ENCODE results near the gene FREY1.
A peak's percentile ranks its signal among the peaks of the same experiment; 100 is the strongest.
"Not testable (repeated sequence)": the region's sequence is repeated elsewhere in the genome, so short reads cannot be mapped to it uniquely, and the experiment has no call there.

The FREY1 gene

DNA sequence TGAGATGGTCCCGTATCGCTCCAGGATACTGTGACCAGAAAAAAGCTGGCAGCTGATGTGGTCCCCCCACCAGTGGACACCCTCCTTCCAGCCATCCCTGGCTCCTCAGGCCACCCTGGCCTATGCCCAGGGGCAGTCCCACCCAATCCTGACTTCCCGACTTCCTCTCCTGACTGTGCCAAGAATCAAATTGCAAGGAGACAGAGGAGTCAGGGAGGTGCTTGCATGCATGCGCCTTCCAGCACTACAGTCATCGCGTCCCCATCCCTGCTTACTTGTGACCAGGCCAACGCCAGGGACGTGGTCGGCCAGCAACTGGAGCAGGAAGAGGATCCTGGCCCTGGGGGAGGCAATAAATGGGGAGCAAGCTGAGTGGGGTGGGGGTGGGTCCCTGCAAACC, 3.6 kb upstream of the FREY1 start:
- no peak for DNase-seq

GRCh38 chr11:45909594-45910475, 2.8 kb upstream of the FREY1 start:
- DNase-seq, result no peak

GRCh38 chr11:45907911-45908370, 870 bp upstream of the FREY1 start:
- no peak for DNase-seq

- no peak for DNase-seq
These were observed 882 bp downstream of the FREY1 start for GRCh38 chr11:45906096-45906682.

DNA sequence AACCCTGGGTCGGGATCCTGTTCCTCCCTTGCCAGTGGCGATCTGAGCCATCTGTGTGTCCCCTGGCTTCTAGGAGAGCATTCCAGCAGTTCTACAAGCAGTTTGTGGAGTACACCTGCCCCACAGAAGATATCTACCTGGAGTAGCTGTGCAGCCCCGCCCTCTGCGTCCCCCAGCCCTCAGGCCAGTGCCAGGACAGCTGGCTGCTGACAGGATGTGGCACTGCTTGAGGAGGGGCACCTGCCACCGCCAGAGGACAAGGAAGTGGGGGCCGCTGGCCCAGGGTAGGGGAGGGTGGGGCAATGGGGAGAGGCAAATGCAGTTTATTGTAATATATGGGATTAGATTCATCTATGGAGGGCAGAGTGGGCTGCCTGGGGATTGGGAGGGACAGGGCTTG, 1.5 kb downstream of the FREY1 start:
- not testable (repeated sequence) for DNase-seq

DNA sequence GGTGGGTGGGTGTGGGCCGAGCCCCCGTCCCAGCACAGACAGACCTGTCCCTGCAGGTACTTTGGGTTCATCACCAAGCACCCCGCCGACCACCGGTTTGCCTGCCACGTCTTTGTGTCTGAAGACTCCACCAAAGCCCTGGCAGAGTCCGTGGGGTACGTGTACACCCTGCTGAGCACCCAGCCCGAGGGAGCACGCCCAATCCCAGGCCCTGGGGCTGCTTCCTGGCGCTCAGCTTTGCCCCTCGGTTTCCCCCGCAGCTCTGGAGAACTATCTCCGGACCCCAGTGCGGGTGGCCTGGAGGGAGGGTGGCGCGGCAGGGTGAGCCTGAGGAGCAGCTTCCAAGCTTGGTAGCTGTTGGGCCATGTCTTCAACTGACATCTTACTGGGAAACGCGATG, 2.0 kb downstream of the FREY1 start:
- DNase-seq, result no peak

DNA sequence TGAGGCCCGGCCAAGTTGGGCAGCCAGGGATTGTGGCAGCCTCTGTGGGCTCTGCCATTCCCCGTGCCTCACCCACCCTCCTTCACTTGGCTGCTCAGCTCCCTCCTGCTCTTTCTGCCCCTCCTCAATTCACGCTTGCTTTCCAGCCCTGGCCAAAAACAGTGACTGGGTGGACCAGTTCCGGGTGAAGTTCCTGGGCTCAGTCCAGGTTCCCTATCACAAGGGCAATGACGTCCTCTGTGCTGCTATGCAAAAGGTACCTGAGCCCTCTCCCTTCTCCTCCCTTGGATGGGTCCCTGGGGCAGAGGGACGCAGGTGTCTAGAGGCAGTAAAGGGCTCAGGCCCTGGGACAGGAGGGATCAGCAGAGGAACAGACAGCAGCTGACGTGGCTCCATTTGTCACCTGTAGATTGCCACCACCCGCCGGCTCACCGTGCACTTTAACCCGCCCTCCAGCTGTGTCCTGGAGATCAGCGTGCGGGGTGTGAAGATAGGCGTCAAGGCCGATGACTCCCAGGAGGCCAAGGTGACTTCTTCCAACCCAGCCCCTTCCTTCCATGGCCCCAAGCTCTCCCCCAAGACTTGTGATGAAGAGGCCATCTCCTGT, 2.7 kb downstream of the FREY1 start:
- no peak for DNase-seq

GRCh38 chr11:45902452-45903380, 4.4 kb downstream of the FREY1 start:
- no peak for DNase-seq

DNA sequence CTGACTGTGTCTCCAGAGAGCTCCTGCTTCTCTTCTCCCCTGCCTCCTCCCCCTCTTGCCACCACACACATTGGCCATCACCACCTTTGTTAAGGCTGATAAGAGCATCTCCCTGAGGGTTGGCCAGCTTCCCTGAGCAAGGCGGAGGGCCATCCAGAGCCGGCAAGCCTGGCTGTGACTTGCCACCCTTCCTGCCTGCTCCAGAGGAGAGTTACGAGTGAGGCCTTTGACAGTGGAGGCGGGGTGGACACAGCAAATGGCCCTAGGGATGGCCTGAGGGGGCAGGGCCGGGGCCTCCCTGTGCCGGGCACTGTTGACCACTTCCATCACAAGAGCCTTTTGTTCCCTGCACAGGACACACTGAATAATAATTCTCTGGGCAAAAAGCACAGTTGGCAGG, 5.4 kb downstream of the FREY1 start:
- no peak for DNase-seq

GRCh38 chr11:45900916-45901617, 6.0 kb downstream of the FREY1 start:
- DNase-seq, result no peak

- DNase-seq, result not testable (repeated sequence)
These were observed 6.8 kb downstream of the FREY1 start for GRCh38 chr11:45900175-45900800.

DNA sequence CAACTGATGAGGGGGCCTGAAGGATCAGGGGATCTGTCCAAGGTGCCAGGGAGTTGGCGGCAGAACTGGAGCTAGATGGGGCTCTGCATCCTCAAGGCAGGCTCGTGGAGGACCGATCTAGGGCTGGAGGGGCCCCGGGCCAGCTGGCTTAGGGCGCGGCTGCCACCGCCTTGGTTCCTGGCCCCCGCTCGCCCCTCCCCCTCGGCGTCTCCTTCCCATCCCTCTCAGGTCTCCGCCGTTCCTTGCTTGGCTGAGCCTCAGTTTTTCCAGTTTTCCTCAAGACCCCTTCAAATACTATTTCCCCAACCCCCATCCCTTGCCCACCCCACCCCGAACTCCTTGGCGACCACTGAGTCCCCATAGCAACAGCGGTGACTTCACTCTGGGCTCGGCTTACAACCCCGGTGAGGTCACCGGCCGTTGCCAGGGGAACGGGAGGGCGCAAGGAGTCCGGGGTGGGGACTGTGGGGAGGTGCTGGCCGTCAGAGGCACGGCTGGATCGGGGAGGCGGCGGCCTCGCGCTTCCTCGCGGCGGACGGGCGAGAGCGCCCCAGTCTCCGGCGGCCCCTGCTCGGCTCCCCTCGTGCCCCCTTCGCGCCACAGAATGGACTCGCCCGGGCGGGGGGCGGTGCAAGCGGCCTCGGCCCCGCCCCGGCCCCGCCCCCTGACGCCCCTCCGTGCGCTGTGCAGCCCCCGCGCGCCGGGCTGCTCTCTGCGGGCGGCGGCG, 7.5 kb downstream of the FREY1 start:
- DNase-seq, result peak; percentile 55

- no peak for DNase-seq
These were observed 8.0 kb downstream of the FREY1 start for GRCh38 chr11:45899086-45899447.

- no peak for DNase-seq
These were observed 9.5 kb downstream of the FREY1 start for GRCh38 chr11:45897556-45897955.

- peak; percentile 13 for DNase-seq
These were observed 10.6 kb downstream of the FREY1 start for GRCh38 chr11:45896422-45896984.

GRCh38 chr11:45895553-45896259, 11.4 kb downstream of the FREY1 start:
- no peak for DNase-seq

GRCh38 chr11:45894555-45895247, 12.4 kb downstream of the FREY1 start:
- DNase-seq, result no peak

DNA sequence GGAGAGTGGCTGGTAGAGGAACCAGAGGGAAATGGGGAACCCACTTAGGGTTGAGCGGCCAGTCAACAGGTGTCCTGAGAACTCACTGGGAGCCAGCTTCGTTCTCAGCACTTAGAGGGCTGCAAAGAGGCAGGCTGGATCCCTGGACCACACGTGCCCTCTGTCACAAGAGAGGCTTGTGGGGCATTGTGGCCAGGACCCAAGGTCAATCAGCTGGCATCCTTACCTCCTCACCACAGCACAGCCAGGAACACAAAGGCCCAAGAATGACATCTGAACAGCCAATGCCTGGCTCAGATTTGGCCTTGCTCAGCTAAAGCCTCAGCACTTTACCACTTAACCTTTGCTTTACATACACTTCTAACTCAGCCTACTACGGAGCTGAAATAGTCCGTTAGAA, 14.2 kb downstream of the FREY1 start:
- DNase-seq, result no peak

GRCh38 chr11:45890886-45891550, 16.1 kb downstream of the FREY1 start:
- DNase-seq, result no peak

Data from NCI-H1436 treated with DMSO at 0.1 percent for 48 hours (cell line).